ENCODE measurements around the gene MTMR11. TPM values are rescaled to one million over a fixed set of nuclear protein-coding genes. Genes with fewer than 3 reads are reported as not detected.
A peak's percentile ranks its signal among the peaks of the same experiment; 100 is the strongest.
"Not testable (repeated sequence)": the region's sequence is repeated elsewhere in the genome, so short reads cannot be mapped to it uniquely, and the experiment has no call there.

MTMR11 gene
- polyA plus RNA-seq, 1 donor from 2014 or later = not detected

DNA sequence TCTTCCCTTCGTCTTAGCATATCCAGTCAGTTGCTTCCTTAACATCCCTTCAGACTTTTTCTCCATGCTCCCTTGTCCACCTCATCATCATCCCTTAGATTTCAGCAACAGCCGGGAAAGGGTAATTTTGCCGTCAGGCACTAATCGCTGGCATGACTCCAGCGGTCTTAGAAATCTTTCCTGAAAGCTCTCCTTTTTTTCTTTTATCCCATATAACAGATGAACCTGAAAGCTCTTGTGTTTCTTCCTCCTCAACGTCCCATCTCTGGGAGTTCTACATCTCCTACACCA is 47.7 kb downstream of the MTMR11 start:
- Mint-ChIP-seq H3K36me3 (no peaks in the 10 kb centered on the region), H3K27ac (no peak overlapping the region), H3K4me1 (peaks cover 0 to 2% (median 1%) of the 10 kb centered on the region in 3 donors), H3K4me3 (no peak overlapping the region), H3K9me3 (no peaks in the 10 kb centered on the region), H3K27me3 (no peaks in the 10 kb centered on the region)

GRCh38 chr1:149888247-149888998 is 48.3 kb downstream of the MTMR11 start:
- Mint-ChIP-seq H3K36me3 (no peaks in the 10 kb centered on the region), H3K9me3 (no peaks in the 10 kb centered on the region), H3K27me3 (no peaks in the 10 kb centered on the region), H3K4me3 (no peak overlapping the region), H3K4me1 (peaks cover 0 to 4% (median 2%) of the 10 kb centered on the region in 3 donors), H3K27ac (no peak overlapping the region)

DNA sequence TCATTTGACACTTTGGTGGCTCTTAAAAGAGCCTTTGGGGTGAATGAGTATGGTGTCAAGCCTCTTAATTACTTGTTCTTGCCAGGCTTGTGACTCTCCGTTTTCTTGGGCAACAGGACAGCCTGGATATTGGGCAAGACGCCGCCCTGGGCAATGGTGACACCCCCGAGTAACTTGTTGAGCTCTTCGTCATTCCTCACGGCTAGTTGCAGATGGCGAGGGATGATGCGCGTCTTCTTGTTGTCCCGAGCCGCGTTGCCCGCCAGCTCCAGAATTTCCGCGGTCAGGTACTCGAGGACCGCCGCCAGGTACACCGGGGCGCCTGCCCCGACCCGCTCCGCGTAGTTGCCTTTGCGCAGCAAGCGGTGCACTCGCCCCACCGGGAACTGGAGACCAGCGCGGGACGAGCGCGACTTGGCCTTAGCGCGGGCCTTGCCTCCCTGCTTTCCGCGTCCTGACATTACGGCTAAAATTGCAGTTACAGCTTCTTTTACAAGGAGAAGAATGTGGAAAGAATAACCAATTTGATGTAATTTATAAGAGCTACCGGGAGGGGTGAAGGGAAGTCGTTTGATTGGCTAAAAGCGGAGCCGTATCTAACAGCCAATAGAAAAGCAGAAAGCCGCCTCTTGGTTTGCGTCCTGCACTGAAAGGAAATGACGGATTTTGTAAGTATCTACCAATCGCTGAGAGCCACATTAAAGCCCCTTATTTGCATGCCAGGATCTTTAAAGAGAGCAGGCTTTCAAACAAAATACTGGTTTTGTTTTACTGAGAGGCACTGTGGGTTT is 49.0 kb downstream of the MTMR11 start:
- Mint-ChIP-seq H3K4me3 (no peak overlapping the region), H3K27ac (no peak overlapping the region), H3K36me3 (no peaks in the 10 kb centered on the region), H3K27me3 (no peaks in the 10 kb centered on the region), H3K9me3 (no peaks in the 10 kb centered on the region), H3K4me1 (peaks cover 0 to 5% (median 2%) of the 10 kb centered on the region in 3 donors)

DNA sequence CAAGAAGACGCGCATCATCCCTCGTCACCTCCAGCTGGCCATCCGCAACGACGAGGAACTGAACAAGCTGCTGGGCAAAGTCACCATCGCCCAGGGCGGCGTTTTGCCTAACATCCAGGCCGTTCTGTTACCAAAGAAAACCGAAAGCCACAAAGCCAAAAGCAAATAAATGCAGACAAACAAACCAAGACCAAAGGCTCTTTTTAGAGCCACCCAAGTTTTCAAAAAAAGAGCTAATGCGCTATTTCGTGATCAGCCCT is 49.6 kb downstream of the MTMR11 start:
- H3K4me3 Mint-ChIP-seq, H3K27me3 Mint-ChIP-seq, H3K4me1 Mint-ChIP-seq, H3K36me3 Mint-ChIP-seq, H3K9me3 Mint-ChIP-seq, H3K27ac Mint-ChIP-seq: not testable (repeated sequence)

GRCh38 chr1:149886396-149887195 is 50.1 kb downstream of the MTMR11 start:
- Mint-ChIP-seq H3K27ac (no peak overlapping the region), H3K36me3 (no peaks in the 10 kb centered on the region), H3K4me3 (no peak overlapping the region), H3K4me1 (peaks cover 0 to 10% (median 5%) of the 10 kb centered on the region in 3 donors), H3K27me3 (no peaks in the 10 kb centered on the region), H3K9me3 (no peaks in the 10 kb centered on the region)

GRCh38 chr1:149886121-149886395 is 50.6 kb downstream of the MTMR11 start:
- H3K36me3 Mint-ChIP-seq, H3K27ac Mint-ChIP-seq, H3K27me3 Mint-ChIP-seq, H3K9me3 Mint-ChIP-seq, H3K4me3 Mint-ChIP-seq: not testable (repeated sequence)
- H3K4me1 Mint-ChIP-seq = peaks cover 0 to 10% (median 5%) of the 10 kb centered on the region in 3 donors

DNA sequence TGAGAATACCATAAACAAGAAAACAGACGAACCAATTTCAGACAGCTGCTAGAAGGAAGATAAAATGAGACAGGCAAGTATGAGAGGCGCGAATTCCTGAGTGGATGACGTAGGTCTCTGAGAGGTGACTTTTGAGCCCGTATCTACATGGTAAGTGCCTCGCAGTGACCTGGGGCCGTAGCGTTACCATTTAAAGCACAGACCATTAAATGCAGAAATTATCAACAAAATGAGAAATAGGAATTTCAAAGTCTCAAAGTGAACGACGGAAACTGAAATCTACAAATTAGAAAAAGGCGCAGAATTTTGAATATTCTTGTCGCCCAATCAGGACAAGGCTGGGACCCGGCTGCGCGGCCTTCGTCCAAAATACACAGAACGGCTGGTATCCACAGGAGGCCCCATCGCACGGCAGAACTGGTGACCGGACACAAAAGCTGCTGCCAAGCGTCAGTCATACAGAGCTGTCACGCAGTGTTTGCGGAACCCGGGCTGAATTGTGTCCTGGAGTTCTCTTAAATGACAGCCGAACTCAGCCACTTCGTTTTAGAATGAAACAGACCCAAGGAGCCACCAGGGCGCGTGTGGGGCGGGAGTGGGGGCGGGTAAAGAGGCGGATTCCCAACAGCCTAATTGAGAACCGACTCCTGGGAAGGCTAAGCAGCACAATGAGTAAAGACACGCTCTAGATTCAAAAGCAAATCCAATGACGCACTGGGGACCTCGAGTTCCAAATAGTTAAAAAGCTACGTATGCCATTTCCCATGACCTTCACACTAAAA is 51.1 kb downstream of the MTMR11 start:
- Mint-ChIP-seq H3K36me3 (no peaks in the 10 kb centered on the region), H3K27me3 (no peaks in the 10 kb centered on the region), H3K9me3 (no peaks in the 10 kb centered on the region), H3K4me3 (no peak overlapping the region), H3K27ac (no peak overlapping the region), H3K4me1 (peaks cover 0 to 10% (median 5%) of the 10 kb centered on the region in 3 donors)

DNA sequence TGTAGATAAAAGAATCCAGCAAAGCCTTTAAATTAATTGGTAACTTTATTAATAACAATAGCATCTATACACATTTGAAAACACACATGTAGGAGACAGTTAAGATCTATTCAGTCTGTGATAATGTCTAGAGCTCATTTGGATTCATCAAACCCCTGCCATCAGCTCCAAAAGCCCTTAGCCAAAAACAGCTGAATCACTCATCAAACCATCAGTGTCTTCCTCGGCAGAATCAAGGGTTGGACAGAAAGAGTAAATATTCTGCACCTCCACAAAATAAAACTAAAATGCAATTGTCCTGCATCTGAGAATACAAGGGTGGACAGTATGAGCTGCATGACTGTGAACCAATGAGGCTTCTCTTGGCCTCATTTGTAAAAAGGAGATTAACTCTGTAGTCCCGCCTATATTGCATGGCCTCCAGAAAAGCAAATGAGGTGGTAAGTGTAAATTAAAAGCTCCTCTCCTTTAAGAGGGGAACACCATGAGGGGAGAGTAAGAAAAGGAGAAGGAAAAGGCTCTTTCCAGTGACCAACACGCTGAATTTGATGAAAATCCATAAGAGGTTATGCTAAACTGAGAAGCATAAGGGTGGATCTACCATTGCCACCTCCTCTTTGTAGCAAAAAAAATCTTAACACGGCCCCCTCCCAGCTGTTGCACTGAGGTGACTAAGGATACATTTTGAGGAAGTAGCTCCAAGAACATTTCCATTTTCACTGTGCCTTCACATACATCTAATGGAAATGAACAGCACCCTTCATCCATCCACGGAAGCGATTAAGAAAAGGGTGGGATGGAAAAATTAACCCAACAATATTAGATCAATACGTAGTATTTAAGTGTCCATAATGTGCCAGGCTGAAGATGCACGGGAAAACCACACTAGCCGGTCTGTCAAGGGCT is 52.0 kb downstream of the MTMR11 start:
- Mint-ChIP-seq H3K27ac (no peak overlapping the region), H3K9me3 (no peaks in the 10 kb centered on the region), H3K4me3 (no peak overlapping the region), H3K27me3 (no peaks in the 10 kb centered on the region), H3K36me3 (no peaks in the 10 kb centered on the region), H3K4me1 (peaks cover 0 to 11% (median 5%) of the 10 kb centered on the region in 3 donors)

GRCh38 chr1:149883598-149884247 is 53.0 kb downstream of the MTMR11 start:
- Mint-ChIP-seq H3K4me3 (peak overlapping the region in 1 of 4 donors; percentile 38), H3K27me3 (no peaks in the 10 kb centered on the region), H3K9me3 (no peaks in the 10 kb centered on the region), H3K4me1 (peaks cover 0 to 12% (median 3%) of the 10 kb centered on the region in 3 donors), H3K27ac (no peak overlapping the region), H3K36me3 (peaks cover 2% of the 10 kb centered on the region)

- H3K27ac Mint-ChIP-seq = no peak overlapping the region
- no peaks in the 10 kb centered on the region for H3K9me3 Mint-ChIP-seq
- H3K27me3 Mint-ChIP-seq = no peaks in the 10 kb centered on the region
- no peak overlapping the region for H3K4me3 Mint-ChIP-seq
- peaks cover 4% of the 10 kb centered on the region for H3K36me3 Mint-ChIP-seq
- peaks cover 0 to 12% (median 3%) of the 10 kb centered on the region in 3 donors for H3K4me1 Mint-ChIP-seq
Measured at GRCh38 chr1:149881876-149882275, 54.8 kb downstream of the MTMR11 start.

- peaks cover 4% of the 10 kb centered on the region for H3K36me3 Mint-ChIP-seq
- H3K4me3 Mint-ChIP-seq = no peak overlapping the region
- H3K27ac Mint-ChIP-seq = peak overlapping the region in 1 of 3 donors; percentile 16
- no peaks in the 10 kb centered on the region for H3K9me3 Mint-ChIP-seq
- H3K4me1 Mint-ChIP-seq = peaks cover 0 to 12% (median 3%) of the 10 kb centered on the region in 3 donors
- no peaks in the 10 kb centered on the region for H3K27me3 Mint-ChIP-seq
Measured at GRCh38 chr1:149879556-149879955, 57.1 kb downstream of the MTMR11 start.

Measured in IgD-negative memory B cell (primary cell).